K562 (cell line): ENCODE data around the gene RNF141. TPM values are rescaled to one million over a fixed set of nuclear protein-coding genes. Genes with fewer than 3 reads are reported as not detected.

Experiments
- FOXA1 ChIP-seq: fragments of 450-650 bp; IDR thresholded peaks from 2 replicates; pipeline ENCODE4 v1.6.1; 2016; ENCODE audit warnings: mild to moderate bottlenecking, borderline replicate concordance
- GABPB2 ChIP-seq: fragments of 250-450 bp; sonication (Bioruptor Pico); conservative IDR thresholded peaks from 2 replicates; pipeline ENCODE4 v1.5.1; 2021; ENCODE audit warnings: mild to moderate bottlenecking
- KLF16 ChIP-seq: IDR thresholded peaks from 2 replicates; pipeline ENCODE4 v1.6.1; 2016; ENCODE audit warnings: antibody characterized with exemption
- RAD21 ChIP-seq, 2 experiments: fragments of 250-450 bp in 1 of 2; fragments of 450-650 bp in 1 of 2; sonication (Bioruptor Pico) in 1 of 2; formaldehyde crosslinking in 1 of 2; IDR thresholded peaks in 1 of 2; conservative IDR thresholded peaks in 1 of 2; 2 replicates each; pipeline versions ENCODE4 v1.4.0 to v1.8.0; 2020 to 2022; ENCODE audit warnings: mild to moderate bottlenecking in 2 of 2, moderate library complexity in 1 of 2
- SMAD2 ChIP-seq: fragments of 150-350 bp; IDR thresholded peaks from 2 replicates; pipeline ENCODE4 v1.6.1; 2014; ENCODE audit warnings: low read depth, mild to moderate bottlenecking, low read length
- TAF7 ChIP-seq: fragments of 450-650 bp; IDR thresholded peaks from 2 replicates; pipeline ENCODE4 v1.6.1; 2016; ENCODE audit warnings: missing genetic modification characterization, missing compliant biosample characterization
- TRIM28 ChIP-seq: fragments of 450-650 bp; IDR thresholded peaks from 2 replicates; pipeline ENCODE4 v1.6.1; 2017
- ZNF263 ChIP-seq: sonication (generic); formaldehyde crosslinking; IDR thresholded peaks from 2 replicates; pipeline ENCODE4 v1.8.0; 2022; ENCODE audit warnings: mild to moderate bottlenecking, missing genetic modification reagents, borderline replicate concordance
- ZNF324 ChIP-seq: fragments of 250-450 bp; sonication (Bioruptor Pico); IDR thresholded peaks from 2 replicates; pipeline ENCODE4 v1.4.0; 2020; ENCODE audit warnings: mild to moderate bottlenecking
- ZNF699 ChIP-seq: fragments of 250-450 bp; sonication (Bioruptor Pico); IDR thresholded peaks from 2 replicates; pipeline ENCODE4 v1.8.0; 2021; ENCODE audit warnings: mild to moderate bottlenecking, moderate library complexity; ENCODE audit not compliant: insufficient replicate concordance
- polyA plus RNA-seq, 8 experiments: library from polyadenylated mRNA; depleted of rRNA in 4 of 8; stranded (reverse) in 5 of 8; unstranded in 3 of 8; fragments of >200 nt; fragmentation: Nextera tagmentation in 2 of 8; fragmentation: Illumina TruSeq in 1 of 8; extraction: Ambion mirVana in 2 of 8; extraction: Trizol in 1 of 8; gene quantifications; 2 replicates each; pipeline versions ENCODE4 v1.2.1 to v1.2.3, GENCODE V29; 2011 to 2014; ENCODE audit warnings: inconsistent platforms in 1 of 8, missing spikeins in 1 of 8
- total RNA-seq, 7 experiments: library from RNA; depleted of rRNA in 6 of 7; stranded (reverse); fragments of >200 nt in 6 of 7; fragmentation: Illumina TruSeq in 2 of 7; extraction: Trizol in 2 of 7; gene quantifications; 2 replicates each; pipeline versions ENCODE4 v1.2.1 to v1.2.3, GENCODE V29; 2011 to 2021; ENCODE audit warnings: low replicate concordance in 1 of 7
- TF ChIP-seq, protein P1 (sequence below), 2 experiments: fragments of 150-350 bp in 1 of 2; IDR thresholded peaks; 2 replicates each; pipeline ENCODE4 v1.6.1; 2012 to 2016; ENCODE audit warnings: low read depth in 2 of 2, low read length in 2 of 2, mild to moderate bottlenecking in 1 of 2, moderate library complexity in 1 of 2
- TF ChIP-seq, protein P2 (sequence below), 2 experiments: fragments of 450-650 bp; formaldehyde crosslinking in 1 of 2; IDR thresholded peaks; 2 replicates each; pipeline versions ENCODE4 v1.4.0 to v1.6.1; 2014 to 2020; ENCODE audit warnings: mild to moderate bottlenecking in 2 of 2, borderline replicate concordance in 1 of 2, low read depth in 1 of 2
- TF ChIP-seq, protein P3 (sequence below): fragments of 450-650 bp; IDR thresholded peaks from 2 replicates; pipeline ENCODE4 v1.7.0; 2016; ENCODE audit warnings: borderline replicate concordance

RNF141 gene
- total and polyA plus RNA-seq, 9 of the 15 experiments (the other 6 are each of a cell fraction or from before 2014, with no cell fraction given) = 9.7 to 51.9 (median 18.9) TPM

DNA sequence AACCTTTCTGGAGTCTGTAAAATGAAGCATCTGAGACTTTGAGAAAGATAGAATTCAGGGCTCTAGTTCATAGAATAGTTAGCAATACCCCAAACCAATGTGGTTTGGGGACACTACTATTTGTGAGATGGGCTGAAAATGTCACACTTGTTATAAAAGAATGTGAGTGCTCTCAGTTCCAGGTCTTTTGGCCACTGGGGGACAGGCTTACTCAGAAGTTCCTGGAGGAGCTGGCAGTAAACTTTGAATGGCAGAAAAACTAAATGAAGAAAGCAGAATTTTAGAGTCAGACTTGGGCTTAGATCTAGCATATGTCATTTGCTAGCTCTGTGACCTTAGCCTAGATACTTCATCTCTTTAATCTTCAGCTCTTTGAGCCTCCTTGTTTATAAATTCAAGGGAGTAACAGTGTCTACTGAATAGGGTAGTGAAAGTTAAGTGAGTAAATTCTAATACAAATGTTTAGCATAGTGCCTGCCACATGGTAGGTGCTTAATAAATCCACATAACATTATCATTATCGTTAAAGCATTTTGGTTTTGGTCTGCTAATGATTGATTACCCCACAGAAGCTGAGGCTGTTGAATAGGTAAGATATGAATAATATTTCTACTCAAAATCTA lies 23.8 kb upstream of the RNF141 start (continued):
- TF ChIP-seq, protein P1, sequence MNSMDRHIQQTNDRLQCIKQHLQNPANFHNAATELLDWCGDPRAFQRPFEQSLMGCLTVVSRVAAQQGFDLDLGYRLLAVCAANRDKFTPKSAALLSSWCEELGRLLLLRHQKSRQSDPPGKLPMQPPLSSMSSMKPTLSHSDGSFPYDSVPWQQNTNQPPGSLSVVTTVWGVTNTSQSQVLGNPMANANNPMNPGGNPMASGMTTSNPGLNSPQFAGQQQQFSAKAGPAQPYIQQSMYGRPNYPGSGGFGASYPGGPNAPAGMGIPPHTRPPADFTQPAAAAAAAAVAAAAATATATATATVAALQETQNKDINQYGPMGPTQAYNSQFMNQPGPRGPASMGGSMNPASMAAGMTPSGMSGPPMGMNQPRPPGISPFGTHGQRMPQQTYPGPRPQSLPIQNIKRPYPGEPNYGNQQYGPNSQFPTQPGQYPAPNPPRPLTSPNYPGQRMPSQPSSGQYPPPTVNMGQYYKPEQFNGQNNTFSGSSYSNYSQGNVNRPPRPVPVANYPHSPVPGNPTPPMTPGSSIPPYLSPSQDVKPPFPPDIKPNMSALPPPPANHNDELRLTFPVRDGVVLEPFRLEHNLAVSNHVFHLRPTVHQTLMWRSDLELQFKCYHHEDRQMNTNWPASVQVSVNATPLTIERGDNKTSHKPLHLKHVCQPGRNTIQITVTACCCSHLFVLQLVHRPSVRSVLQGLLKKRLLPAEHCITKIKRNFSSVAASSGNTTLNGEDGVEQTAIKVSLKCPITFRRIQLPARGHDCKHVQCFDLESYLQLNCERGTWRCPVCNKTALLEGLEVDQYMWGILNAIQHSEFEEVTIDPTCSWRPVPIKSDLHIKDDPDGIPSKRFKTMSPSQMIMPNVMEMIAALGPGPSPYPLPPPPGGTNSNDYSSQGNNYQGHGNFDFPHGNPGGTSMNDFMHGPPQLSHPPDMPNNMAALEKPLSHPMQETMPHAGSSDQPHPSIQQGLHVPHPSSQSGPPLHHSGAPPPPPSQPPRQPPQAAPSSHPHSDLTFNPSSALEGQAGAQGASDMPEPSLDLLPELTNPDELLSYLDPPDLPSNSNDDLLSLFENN (IDR thresholded peaks at IDR 0.05; ENCODE audit: low read depth in 2 of 2, low read length in 2 of 2) = no peak
- TF ChIP-seq ZNF699 (CRISPR knock-in tag) (no peak), ZNF324 (CRISPR knock-in tag) (no peak), TRIM28 (no peak), SMAD2 (no peak), TAF7 (tag) (no peak), KLF16 (no peak), RAD21 (CRISPR knock-in tag; conservative IDR thresholded peaks at IDR 0.05 in 1 of 2, IDR thresholded peaks at IDR 0.05 in 1 of 2) (peak; percentile 81 to 82), GABPB2 (CRISPR knock-in tag) (no peak), ZNF263 (CRISPR knock-in tag) (no peak), FOXA1 (no peak)
- TF ChIP-seq, protein P2, sequence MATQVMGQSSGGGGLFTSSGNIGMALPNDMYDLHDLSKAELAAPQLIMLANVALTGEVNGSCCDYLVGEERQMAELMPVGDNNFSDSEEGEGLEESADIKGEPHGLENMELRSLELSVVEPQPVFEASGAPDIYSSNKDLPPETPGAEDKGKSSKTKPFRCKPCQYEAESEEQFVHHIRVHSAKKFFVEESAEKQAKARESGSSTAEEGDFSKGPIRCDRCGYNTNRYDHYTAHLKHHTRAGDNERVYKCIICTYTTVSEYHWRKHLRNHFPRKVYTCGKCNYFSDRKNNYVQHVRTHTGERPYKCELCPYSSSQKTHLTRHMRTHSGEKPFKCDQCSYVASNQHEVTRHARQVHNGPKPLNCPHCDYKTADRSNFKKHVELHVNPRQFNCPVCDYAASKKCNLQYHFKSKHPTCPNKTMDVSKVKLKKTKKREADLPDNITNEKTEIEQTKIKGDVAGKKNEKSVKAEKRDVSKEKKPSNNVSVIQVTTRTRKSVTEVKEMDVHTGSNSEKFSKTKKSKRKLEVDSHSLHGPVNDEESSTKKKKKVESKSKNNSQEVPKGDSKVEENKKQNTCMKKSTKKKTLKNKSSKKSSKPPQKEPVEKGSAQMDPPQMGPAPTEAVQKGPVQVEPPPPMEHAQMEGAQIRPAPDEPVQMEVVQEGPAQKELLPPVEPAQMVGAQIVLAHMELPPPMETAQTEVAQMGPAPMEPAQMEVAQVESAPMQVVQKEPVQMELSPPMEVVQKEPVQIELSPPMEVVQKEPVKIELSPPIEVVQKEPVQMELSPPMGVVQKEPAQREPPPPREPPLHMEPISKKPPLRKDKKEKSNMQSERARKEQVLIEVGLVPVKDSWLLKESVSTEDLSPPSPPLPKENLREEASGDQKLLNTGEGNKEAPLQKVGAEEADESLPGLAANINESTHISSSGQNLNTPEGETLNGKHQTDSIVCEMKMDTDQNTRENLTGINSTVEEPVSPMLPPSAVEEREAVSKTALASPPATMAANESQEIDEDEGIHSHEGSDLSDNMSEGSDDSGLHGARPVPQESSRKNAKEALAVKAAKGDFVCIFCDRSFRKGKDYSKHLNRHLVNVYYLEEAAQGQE (IDR thresholded peaks at IDR 0.05; ENCODE audit: borderline replicate concordance) = peak; percentile 75
- TF ChIP-seq, protein P2 (CRISPR knock-in tag; IDR thresholded peaks at IDR 0.05; ENCODE audit: low read depth) = no peak
- TF ChIP-seq, protein P3, sequence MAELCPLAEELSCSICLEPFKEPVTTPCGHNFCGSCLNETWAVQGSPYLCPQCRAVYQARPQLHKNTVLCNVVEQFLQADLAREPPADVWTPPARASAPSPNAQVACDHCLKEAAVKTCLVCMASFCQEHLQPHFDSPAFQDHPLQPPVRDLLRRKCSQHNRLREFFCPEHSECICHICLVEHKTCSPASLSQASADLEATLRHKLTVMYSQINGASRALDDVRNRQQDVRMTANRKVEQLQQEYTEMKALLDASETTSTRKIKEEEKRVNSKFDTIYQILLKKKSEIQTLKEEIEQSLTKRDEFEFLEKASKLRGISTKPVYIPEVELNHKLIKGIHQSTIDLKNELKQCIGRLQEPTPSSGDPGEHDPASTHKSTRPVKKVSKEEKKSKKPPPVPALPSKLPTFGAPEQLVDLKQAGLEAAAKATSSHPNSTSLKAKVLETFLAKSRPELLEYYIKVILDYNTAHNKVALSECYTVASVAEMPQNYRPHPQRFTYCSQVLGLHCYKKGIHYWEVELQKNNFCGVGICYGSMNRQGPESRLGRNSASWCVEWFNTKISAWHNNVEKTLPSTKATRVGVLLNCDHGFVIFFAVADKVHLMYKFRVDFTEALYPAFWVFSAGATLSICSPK = no peak
- TF ChIP-seq, all 486 proteins: peak for 5
